HepG2 (cell line): ENCODE results near the gene PGA5. TPM values are rescaled to one million over a fixed set of nuclear protein-coding genes. Genes with fewer than 3 reads are reported as not detected.
A peak's percentile ranks its signal among the peaks of the same experiment; 100 is the strongest.

Source experiments
- AKAP8 ChIP-seq: sonication (generic); formaldehyde crosslinking; IDR thresholded peaks from 2 replicates; pipeline ENCODE4 v1.5.1; 2020; ENCODE audit warnings: mild to moderate bottlenecking, missing genetic modification reagents
- ATF7 ChIP-seq, 2 experiments: fragments of 450-650 bp in 1 of 2; sonication (generic) in 1 of 2; formaldehyde crosslinking in 1 of 2; IDR thresholded peaks; 2 replicates each; pipeline versions ENCODE4 v1.4.0 to v1.6.1; 2016 to 2020; ENCODE audit warnings: antibody characterized with exemption in 1 of 2, mild to moderate bottlenecking in 1 of 2, missing genetic modification reagents in 1 of 2
- FOXK2 ChIP-seq: fragments of 450-650 bp; IDR thresholded peaks from 2 replicates; pipeline ENCODE4 v1.6.1; 2016
- NR1H2 ChIP-seq: sonication (generic); formaldehyde crosslinking; IDR thresholded peaks from 2 replicates; pipeline ENCODE4 v1.8.1; 2022; ENCODE audit warnings: low read depth, missing genetic modification reagents, borderline replicate concordance
- PHF20 ChIP-seq: sonication (generic); formaldehyde crosslinking; IDR thresholded peaks from 2 replicates; pipeline ENCODE4 v1.5.0; 2020; ENCODE audit warnings: mild to moderate bottlenecking, missing genetic modification reagents
- PITX1 ChIP-seq: sonication (generic); formaldehyde crosslinking; IDR thresholded peaks from 2 replicates; pipeline ENCODE4 v1.5.1; 2020; ENCODE audit warnings: mild to moderate bottlenecking, missing genetic modification reagents
- RAD21 ChIP-seq: fragments of 450-650 bp; formaldehyde crosslinking; IDR thresholded peaks from 2 replicates; pipeline ENCODE4 v1.5.0; 2020; ENCODE audit warnings: mild to moderate bottlenecking
- RBFOX2 ChIP-seq: fragments of 200-400 bp; formaldehyde crosslinking; IDR thresholded peaks from 2 replicates; pipeline ENCODE4 v1.6.1; 2017; ENCODE audit warnings: low read depth, mild to moderate bottlenecking, low read length
- SAP130 ChIP-seq: IDR thresholded peaks from 2 replicates; pipeline ENCODE4 v1.6.1; 2016; ENCODE audit warnings: low read depth
- SSRP1 ChIP-seq: IDR thresholded peaks from 2 replicates; pipeline ENCODE4 v1.6.1; 2016; ENCODE audit warnings: control low read depth
- ZBTB7A ChIP-seq: sonication (generic); formaldehyde crosslinking; IDR thresholded peaks from 2 replicates; pipeline ENCODE4 v1.8.0; 2022; ENCODE audit warnings: mild to moderate bottlenecking, missing genetic modification reagents
- ZIK1 ChIP-seq: sonication (generic); formaldehyde crosslinking; IDR thresholded peaks from 2 replicates; pipeline ENCODE4 v1.5.0; 2020; ENCODE audit warnings: mild to moderate bottlenecking, low read depth, missing genetic modification reagents, borderline replicate concordance
- ZNF234 ChIP-seq: sonication (generic); formaldehyde crosslinking; conservative IDR thresholded peaks from 2 replicates; pipeline ENCODE4 v1.5.1; 2020; ENCODE audit warnings: mild to moderate bottlenecking, missing genetic modification reagents
- ZNF496 ChIP-seq: sonication (generic); formaldehyde crosslinking; IDR thresholded peaks from 2 replicates; pipeline ENCODE4 v1.8.1; 2023; ENCODE audit warnings: mild to moderate bottlenecking, moderate library complexity, missing genetic modification reagents; ENCODE audit not compliant: insufficient replicate concordance
- ZNF614 ChIP-seq: IDR thresholded peaks from 2 replicates; pipeline ENCODE4 v1.6.1; 2018; ENCODE audit warnings: missing biosample characterization, missing genetic modification reagents, inconsistent platforms, borderline replicate concordance
- ZNF615 ChIP-seq: sonication (generic); formaldehyde crosslinking; IDR thresholded peaks from 2 replicates; pipeline ENCODE4 v1.5.0; 2020; ENCODE audit warnings: mild to moderate bottlenecking, missing genetic modification reagents, borderline replicate concordance
- ZNF788 ChIP-seq: sonication (generic); formaldehyde crosslinking; IDR thresholded peaks from 2 replicates; pipeline ENCODE4 v1.5.0; 2020; ENCODE audit warnings: mild to moderate bottlenecking, missing genetic modification reagents, borderline replicate concordance
- polyA plus RNA-seq, 8 experiments: library from polyadenylated mRNA; depleted of rRNA in 3 of 8; stranded (reverse) in 7 of 8; unstranded in 1 of 8; fragments of >200 nt; fragmentation: Illumina TruSeq in 4 of 8; extraction: Trizol in 4 of 8; gene quantifications; 2 replicates each; pipeline versions ENCODE4 v1.2.1 to v1.2.3, GENCODE V29; 2011 to 2016; ENCODE audit warnings: low read depth in 4 of 8, missing spikeins in 1 of 8, mixed read lengths in 1 of 8; ENCODE audit not compliant: insufficient read depth in 1 of 8
- total RNA-seq, 5 experiments: library from RNA; depleted of rRNA; stranded (reverse); fragments of >200 nt; fragmentation: Illumina TruSeq; extraction: Trizol; gene quantifications; 2 replicates each; pipeline ENCODE4 v1.2.3, GENCODE V29; 2016; ENCODE audit warnings: low read depth in 1 of 5
- TF ChIP-seq, protein P1 (sequence below): sonication (generic); formaldehyde crosslinking; IDR thresholded peaks from 2 replicates; pipeline ENCODE4 v1.4.0; 2020; ENCODE audit warnings: missing genetic modification reagents, mild to moderate bottlenecking, borderline replicate concordance
- TF ChIP-seq, protein P2 (sequence below): sonication (generic); formaldehyde crosslinking; IDR thresholded peaks from 2 replicates; pipeline ENCODE4 v1.4.0; 2020; ENCODE audit warnings: mild to moderate bottlenecking, missing genetic modification reagents
- TF ChIP-seq, protein P3 (sequence below): sonication (generic); formaldehyde crosslinking; IDR thresholded peaks from 2 replicates; pipeline ENCODE4 v1.9.0; 2021; ENCODE audit warnings: mild to moderate bottlenecking, missing genetic modification reagents

PGA5 gene
- total and polyA plus RNA-seq, 2 of the 13 experiments (the other 11 are each of a cell fraction or from before 2014, with no cell fraction given): not detected

DNA sequence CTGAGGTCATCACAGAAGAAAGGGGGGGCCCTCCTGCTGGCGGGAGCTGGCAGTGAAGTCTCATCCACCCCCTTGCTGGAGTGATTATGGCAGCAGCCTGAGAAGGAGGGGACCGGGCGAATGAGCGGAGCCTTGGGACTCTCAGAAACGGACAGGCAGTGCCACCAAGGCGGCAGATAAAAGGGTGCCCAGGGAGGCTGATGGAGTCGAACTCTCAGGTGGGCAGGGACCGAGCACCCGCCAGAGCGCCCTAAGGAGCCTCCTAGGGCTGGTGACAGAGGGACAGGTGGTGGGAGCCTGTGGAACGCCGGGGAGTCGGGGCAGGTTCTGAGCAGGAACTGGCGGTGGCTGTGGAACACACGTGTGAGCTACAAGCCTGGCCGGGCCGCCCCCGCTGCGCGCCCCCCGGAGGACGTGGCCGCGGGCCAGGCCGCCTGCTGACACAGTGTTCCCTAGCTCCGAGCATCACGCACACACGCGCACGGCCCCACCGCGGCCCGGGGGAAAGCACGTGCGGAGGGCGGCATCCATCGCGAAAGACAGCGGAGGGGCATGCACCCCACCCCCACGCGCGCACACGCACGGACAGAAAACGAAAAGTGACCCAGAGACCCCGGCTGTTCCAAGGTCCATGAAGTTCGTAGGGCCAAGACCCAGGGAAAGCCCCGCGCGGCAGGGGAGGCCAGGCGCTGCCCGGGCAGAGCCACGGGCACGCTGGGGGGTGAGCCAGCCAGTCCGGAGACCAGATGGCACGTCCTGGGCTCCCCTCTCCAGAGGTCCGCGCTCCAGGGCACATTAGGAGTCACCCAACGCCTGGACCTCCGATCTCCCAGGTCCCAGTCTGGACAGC lies 53.1 kb downstream of the PGA5 start (continued):
- TF ChIP-seq ZNF234 (peak; percentile 42; the same call in 1 of the 2 replicates), AKAP8 (CRISPR knock-in tag) (peak; percentile 89), FOXK2 (no peak), ZNF496 (CRISPR knock-in tag) (no peak), NR1H2 (CRISPR knock-in tag) (peak; percentile 53; the same call in 1 of the 2 replicates), ZBTB7A (peak; percentile 82), ZNF614 (CRISPR knock-in tag) (no peak), ZNF788 (CRISPR knock-in tag) (peak; percentile 50; the same call in 1 of the 2 replicates), ATF7 (IDR thresholded peaks at IDR 0.05) (no peak), ATF7 (CRISPR knock-in tag; IDR thresholded peaks at IDR 0.05) (no peak), RBFOX2 (peak; percentile 57), PITX1 (CRISPR knock-in tag) (0 out of 2 replicates have a peak, but pooled peaks have one; percentile 15), ZIK1 (0 out of 2 replicates have a peak, but pooled peaks have one; percentile 33), SAP130 (CRISPR knock-in tag) (peak; percentile 75), SSRP1 (no peak), RAD21 (CRISPR knock-in tag) (no peak; the same call in 1 of the 2 replicates), ZNF615 (no peak), PHF20 (CRISPR knock-in tag) (no peak)
- TF ChIP-seq, protein P1, sequence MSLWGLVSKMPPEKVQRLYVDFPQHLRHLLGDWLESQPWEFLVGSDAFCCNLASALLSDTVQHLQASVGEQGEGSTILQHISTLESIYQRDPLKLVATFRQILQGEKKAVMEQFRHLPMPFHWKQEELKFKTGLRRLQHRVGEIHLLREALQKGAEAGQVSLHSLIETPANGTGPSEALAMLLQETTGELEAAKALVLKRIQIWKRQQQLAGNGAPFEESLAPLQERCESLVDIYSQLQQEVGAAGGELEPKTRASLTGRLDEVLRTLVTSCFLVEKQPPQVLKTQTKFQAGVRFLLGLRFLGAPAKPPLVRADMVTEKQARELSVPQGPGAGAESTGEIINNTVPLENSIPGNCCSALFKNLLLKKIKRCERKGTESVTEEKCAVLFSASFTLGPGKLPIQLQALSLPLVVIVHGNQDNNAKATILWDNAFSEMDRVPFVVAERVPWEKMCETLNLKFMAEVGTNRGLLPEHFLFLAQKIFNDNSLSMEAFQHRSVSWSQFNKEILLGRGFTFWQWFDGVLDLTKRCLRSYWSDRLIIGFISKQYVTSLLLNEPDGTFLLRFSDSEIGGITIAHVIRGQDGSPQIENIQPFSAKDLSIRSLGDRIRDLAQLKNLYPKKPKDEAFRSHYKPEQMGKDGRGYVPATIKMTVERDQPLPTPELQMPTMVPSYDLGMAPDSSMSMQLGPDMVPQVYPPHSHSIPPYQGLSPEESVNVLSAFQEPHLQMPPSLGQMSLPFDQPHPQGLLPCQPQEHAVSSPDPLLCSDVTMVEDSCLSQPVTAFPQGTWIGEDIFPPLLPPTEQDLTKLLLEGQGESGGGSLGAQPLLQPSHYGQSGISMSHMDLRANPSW (CRISPR knock-in tag): peak; percentile 2; the same call in 1 of the 2 replicates
- TF ChIP-seq, protein P2, sequence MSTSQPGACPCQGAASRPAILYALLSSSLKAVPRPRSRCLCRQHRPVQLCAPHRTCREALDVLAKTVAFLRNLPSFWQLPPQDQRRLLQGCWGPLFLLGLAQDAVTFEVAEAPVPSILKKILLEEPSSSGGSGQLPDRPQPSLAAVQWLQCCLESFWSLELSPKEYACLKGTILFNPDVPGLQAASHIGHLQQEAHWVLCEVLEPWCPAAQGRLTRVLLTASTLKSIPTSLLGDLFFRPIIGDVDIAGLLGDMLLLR (CRISPR knock-in tag): peak; percentile 85
- TF ChIP-seq, protein P3, sequence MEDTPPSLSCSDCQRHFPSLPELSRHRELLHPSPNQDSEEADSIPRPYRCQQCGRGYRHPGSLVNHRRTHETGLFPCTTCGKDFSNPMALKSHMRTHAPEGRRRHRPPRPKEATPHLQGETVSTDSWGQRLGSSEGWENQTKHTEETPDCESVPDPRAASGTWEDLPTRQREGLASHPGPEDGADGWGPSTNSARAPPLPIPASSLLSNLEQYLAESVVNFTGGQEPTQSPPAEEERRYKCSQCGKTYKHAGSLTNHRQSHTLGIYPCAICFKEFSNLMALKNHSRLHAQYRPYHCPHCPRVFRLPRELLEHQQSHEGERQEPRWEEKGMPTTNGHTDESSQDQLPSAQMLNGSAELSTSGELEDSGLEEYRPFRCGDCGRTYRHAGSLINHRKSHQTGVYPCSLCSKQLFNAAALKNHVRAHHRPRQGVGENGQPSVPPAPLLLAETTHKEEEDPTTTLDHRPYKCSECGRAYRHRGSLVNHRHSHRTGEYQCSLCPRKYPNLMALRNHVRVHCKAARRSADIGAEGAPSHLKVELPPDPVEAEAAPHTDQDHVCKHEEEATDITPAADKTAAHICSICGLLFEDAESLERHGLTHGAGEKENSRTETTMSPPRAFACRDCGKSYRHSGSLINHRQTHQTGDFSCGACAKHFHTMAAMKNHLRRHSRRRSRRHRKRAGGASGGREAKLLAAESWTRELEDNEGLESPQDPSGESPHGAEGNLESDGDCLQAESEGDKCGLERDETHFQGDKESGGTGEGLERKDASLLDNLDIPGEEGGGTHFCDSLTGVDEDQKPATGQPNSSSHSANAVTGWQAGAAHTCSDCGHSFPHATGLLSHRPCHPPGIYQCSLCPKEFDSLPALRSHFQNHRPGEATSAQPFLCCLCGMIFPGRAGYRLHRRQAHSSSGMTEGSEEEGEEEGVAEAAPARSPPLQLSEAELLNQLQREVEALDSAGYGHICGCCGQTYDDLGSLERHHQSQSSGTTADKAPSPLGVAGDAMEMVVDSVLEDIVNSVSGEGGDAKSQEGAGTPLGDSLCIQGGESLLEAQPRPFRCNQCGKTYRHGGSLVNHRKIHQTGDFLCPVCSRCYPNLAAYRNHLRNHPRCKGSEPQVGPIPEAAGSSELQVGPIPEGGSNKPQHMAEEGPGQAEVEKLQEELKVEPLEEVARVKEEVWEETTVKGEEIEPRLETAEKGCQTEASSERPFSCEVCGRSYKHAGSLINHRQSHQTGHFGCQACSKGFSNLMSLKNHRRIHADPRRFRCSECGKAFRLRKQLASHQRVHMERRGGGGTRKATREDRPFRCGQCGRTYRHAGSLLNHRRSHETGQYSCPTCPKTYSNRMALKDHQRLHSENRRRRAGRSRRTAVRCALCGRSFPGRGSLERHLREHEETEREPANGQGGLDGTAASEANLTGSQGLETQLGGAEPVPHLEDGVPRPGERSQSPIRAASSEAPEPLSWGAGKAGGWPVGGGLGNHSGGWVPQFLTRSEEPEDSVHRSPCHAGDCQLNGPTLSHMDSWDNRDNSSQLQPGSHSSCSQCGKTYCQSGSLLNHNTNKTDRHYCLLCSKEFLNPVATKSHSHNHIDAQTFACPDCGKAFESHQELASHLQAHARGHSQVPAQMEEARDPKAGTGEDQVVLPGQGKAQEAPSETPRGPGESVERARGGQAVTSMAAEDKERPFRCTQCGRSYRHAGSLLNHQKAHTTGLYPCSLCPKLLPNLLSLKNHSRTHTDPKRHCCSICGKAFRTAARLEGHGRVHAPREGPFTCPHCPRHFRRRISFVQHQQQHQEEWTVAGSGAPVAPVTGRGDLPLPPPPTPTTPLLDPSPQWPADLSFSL: peak; percentile 64; the same call in 1 of the 2 replicates
